Amniotic epithelial cell (primary cell): ENCODE data around the gene PEMT.

ENCODE experiments used
- DNase-seq: peaks from one replicate; pipeline ENCODE4 v3.0.0-alpha.2; 2010; ENCODE audit warnings: low read depth

PEMT gene

DNA sequence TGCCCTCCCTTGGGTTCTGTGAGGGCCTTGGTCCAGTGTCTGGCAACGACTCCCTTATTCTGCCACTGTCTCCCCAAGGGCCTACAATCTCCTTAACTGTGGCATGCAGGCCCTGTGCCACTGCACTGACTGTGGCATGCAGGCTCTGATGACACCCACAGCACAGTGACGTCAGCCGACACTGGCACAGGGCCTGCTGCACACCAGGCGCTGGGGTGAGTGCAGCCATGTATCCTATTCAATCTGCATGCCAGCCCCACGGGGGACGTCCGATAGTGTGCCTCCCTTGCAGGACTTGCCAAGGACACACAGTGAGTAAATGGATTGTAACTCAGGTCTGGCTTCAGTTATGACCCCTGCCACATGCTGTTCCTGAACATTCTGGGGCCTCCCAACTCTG lies 55.6 kb downstream of the PEMT start:
- DNase-seq, result no peak

DNA sequence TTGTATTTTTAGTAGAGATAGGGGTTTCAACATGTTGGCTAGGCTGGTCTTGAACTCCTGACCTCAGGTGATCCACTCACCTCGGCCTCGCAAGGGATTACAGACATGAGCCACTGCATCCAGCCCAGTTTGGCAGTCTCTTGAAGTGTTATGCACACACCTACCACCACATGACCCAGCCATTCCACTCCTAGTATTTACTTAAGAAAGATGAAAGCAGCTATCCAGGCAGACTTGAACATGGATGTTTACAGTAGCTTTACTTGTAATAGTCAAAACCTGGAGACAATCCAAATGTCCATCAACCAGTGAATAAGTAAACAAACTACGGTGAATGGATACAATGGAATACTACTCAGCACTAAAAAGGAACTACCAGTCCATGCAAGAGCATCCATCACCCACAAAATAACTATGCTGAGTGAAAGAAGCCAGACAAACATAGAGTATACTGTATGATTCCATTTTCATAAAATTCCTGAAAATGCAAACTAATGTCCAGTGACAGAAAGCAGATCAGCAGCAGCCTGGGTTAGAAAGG lies 57.5 kb downstream of the PEMT start:
- no peak for DNase-seq

DNA sequence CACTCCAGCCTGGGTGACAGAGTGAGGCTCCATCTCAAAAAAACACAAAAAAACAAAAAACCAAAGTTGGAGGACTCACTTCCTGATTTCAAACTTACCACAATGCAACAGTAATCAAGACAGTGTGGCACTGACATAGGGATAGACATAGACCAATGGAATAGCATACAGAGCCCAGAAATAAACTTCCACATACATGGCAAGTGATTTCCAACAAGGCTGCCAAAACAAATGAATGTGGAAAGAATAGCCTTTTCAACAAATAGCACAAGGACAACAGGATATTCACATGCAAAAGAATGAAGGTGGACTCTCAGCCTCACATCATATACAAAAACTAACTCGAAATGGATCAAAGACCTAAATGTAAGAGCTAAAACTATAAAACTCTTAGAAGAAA lies 58.5 kb downstream of the PEMT start:
- DNase-seq, result no peak

DNA sequence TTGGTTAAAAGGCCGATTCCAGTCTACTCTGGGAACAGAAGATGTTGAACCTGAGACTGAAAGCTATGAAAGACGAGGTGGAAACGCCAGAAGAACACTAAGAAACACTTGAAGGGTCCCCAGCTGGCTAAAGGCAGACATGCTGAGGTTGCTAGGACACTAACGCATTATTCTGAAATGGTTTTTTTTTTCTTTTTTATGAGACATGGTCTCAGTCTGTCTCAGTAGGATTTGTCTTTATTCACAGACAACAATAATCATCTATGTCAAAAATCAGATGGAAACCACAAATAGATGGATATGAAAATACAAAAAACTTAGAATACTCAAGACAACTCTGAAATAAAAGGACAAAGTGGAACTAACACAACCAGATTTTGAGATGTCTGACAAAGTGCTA lies 60.4 kb downstream of the PEMT start:
- no peak for DNase-seq

DNA sequence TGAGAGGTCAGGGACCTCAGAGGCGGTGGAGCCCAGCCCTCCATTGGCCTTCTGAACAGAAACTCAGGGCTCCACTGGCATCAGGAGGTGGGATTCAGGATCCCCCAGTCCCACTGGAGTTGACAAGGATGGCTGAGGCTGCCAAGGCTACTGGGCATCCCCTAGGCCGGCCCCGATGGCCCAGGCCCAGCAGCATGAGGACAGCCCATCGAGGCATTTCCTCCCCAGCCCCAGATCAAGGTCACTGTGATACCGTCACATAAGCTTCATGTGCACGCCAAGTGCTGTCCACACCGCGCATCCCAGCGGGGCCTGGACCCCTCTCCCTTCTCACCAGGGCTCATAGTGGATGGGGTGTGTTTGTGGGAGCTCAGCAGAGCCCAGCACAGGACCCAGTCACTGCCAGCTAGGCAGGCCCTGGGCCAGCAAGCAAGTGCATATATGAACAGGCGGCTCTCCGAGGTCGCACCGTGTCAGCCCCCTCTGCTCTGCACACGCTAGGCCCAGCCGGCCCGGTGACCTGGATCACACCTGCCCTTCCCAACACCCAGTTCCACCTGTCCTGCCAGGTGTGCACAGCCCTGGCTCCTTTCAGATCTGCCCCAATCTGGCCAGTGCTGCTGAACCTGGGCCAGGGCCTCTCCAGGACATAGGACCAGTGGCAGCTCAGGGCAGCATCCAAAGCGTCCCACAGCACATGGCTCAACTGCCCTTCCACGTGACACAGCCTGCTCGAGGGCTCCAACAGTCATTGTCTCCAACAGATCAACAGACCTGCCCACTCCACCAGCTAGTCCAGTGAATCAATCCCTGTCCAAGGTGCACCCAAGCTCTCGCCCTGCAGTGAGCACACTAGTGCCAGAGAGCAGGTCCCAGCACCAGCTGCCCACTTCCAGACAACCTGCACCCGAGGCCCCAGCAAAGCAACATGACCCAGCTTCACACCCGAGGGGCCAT lies 62.5 kb downstream of the PEMT start:
- DNase-seq, result no peak

DNA sequence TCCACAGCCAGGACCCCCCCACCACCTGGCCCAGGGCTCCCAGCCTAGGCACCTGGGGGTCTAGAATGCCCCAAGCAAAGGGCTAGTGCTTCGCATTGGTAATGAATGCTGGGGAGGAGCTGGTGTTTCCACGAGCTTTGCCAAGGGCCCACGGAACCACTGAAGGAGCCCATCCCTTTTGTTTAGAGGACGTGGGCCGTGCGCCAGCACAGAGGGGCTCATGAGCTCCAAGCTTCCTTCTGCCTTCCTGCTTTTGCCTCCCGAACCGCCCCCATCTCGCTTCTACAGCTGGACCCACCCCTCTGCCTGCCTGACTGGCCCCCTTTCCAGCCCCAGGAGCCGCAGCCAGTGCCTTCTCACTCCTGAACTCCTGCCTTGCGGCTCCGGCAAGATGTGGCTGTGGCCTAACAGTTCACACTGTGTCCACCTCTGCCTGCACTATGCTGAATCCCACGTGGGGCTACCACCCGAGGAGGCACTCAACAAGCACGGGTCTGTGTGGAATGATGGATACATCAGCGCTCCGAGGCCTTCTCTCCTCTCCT lies 63.5 kb downstream of the PEMT start:
- DNase-seq, result no peak

DNA sequence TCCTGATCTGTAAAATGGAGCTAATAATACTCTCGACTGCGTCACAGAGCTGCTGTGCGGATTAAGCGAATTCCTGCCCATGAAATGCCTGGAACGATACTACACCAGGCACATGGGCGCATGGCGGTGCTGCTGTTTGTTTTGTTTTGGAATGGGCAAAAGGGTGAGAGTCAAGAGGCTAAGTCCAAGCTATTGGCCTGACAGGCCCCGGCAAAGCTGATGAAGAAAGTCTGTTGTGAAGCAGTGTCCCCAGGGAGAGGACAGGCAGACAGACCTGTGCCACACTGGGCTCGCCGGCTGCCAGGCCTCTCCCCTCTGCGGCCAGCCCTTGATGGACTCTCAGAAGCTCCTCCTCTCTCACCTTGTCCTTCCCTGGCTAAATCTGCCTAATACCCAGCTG lies 64.0 kb downstream of the PEMT start:
- no peak for DNase-seq

DNA sequence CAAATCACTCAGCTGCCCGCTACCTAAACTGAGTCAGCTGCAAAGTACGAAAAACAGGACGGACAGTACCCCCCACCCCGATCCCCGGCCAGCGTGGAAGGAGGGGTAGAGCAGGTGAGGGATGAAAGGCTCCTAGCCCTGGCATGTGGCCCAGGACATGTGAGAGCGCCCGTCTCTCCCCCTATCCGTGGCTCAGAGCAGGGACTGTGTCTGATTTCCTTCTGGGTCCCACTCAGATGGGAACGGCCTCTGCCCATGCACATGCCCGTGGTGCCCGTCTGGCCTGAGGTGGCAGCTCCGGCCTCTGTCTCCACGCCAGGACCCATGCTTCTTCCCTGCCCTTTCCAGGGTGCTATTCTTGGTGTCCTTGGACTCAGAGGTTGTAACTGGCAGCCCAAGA lies 65.1 kb downstream of the PEMT start:
- DNase-seq, result no peak

DNA sequence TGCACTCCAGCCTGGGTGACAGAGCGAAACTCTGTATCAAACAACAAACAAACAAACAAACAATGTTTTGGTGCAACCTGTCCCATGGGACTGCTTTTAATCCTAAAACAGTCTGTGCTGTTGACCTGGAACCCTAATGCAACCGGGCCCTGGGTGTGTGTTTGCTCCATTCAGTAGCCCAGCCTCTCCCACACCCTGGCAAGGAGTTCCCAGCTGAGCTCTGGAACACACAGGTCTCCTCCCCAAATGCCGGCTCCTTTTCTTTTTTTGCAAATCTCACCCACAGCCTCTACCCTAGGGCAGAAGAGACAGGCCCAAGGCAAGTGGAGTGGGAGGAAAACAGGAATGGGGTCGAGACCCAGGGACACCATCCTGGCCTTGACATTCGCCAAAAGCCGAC lies 65.6 kb downstream of the PEMT start:
- no peak for DNase-seq

DNA sequence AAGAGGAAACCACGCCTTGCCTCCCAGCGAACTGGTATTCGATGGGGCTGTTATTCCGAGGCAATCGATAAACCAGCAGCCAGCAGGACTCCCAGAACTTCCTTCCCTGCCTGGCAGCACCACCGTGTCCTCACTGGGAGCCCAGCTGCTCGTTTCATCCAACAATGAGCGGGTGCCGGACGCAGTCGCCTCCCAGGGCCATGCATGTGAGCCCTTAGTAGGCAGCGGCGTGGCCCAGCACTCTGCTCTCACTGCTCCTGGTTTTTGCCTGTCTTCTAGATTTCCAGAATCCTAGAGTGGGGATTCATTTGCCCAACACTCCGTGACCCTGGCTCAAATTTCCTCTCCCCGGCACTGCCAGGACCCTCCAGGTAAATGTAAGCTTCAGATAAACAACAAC lies 66.2 kb downstream of the PEMT start:
- DNase-seq, result no peak

DNA sequence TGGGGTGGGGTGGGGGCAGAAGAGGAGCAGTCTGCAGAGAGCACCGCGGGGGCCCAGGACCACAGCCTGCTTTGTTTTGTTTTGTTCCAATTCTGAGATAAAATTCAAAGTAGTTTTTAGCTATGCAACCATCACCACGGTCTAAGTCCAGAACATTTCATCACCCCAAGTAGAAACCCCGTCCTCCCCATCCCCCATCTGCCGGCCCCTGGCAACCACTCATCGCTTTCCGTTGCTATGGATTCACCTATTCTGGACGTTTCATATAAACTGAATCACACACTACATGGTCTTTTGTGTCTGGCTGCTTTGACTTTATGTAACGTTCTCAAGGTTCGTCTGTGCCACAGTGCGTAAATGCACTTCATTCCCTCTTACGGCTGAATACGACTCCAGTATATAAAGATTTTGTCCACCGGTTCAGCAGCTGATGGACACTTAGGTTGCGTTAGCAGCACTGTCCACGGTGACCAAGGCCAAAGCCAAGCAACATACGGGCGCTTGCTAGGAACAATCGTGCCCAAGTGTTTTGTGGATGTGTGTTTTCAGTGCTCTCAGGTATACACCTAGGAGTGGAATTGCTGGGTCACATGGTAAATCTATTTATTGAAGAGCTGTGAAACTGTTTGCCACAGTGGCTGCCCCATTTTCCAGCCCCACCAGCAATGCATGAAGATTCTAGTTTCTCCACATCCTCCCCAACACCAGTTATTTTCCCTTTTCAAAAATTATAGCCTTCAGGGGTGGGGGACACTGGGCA lies 67.6 kb downstream of the PEMT start:
- DNase-seq, result no peak

DNA sequence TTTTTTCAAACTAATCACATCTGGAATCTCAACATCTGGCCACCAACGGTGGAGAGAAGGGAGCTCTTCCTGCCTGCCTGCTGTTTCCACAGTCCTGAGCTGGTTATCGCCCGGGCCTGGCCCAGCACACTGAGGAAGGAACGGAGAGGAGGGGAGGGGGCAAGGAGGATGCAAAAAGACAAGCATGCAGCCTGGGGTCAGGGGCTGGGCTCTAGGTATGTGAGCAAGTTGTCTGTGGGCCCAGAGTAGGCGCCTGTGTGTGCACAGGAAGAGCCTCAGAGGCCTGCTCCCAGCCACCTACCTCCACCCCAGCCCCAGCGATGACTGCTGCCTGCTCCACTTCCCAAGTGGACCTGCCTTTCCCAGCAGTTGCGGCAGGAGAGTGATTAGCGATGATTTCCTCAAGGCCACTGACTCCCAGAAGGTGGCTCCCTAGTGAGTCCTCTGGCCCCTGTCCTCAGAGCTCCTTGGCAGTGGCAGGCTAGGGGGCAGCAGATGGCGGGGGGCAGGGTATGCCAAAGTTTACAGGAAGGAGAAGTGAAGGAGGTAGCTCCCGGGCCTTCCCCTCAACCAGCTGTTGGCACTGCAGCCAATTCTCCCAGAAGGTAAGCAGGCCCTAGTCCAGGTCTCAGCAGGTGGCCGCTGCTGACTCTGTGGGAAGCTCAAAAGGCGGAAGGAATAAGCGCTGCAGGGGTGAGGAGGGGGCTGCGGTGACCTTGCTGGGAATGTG lies 68.3 kb downstream of the PEMT start:
- DNase-seq, result no peak

DNA sequence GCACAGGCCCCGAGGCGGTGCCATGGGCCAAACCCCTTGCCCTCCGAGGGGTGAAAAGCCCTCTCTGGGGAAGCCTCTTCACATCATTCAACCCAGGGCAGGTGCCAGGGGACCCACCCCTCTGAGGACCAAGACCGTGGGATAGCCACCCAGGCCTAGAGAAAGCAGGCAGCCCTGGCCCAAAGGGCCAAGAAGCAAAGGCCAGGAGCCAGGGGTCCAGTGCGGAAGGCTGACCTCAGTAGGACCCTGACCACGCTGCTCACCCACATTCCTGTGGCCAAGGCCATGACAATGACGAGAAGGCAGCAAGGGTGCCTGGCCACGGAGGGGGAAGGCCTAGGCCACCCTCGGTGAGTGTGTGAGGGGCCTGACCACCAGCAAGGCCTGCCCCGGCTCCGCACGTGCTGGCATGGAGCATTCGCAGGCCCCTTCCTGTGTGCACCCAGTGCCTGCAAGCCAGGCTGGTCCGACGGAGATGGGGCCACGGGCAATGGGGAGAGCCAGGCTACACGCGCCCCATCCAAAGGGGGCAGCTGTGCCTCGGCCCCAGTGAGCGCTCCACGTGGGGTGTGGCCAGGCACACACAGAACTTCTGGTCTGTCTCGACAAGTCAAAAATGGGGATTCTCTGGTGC lies 70.8 kb downstream of the PEMT start:
- DNase-seq, result no peak

DNA sequence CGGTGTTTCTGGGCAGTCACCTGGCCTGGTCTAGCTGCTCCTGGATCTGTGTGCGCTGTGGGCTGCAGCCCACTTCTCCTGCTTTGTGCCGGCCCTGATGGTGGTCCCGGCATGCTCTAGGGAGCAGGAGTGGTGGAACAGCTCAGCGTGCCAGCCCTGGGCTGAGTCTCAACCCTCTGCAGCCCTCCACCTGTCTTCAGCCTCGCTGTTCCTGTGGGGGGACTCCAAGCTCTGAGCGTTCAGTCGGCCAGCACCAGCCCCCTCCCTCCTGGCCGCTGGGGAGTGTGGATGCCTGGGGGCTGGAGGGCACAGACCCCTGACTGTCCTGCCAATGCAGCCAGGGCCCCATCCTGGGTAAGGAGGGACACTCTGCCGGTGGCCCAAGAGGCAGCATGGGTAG lies 71.6 kb downstream of the PEMT start:
- DNase-seq, result no peak

DNA sequence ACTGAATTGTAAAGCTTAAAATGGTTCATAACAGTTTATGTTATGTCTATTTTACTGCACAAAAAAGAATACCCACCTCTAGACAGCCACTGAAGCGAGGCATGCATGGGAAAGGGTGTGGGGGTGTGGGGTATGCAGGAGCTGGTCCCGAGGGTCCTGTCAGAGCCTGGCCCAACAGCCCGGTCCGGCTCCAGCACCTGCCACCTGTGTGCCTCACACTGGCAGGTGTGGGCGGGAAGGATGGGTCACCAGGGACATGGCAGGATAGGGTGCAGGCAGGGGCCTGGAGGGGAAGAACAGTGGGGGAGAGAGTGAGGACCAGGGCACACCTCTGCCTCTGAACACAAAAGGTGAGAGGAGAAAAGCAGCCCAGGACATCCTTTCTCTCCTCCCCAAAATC lies 72.6 kb downstream of the PEMT start:
- DNase-seq, result no peak

DNA sequence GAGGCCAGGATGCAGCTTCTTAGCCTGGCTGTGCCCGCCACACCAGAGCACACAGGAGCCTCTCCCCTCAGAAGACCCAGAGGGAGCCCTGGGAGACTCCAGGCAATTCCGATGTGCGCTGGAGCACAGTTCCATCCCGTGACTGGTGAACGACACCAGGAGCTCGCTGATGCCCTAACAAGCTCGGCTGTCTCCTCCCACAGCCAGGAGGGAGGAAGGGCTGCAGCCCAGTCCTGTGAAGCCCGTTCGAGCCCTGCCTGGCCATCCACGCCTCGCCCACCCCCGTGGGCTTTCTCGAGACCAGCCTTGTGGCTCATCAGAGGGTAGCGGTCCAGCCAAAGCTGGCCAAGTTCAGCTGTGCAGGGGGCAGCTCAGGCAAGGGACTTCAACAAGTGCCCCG lies 73.5 kb downstream of the PEMT start:
- no peak for DNase-seq

DNA sequence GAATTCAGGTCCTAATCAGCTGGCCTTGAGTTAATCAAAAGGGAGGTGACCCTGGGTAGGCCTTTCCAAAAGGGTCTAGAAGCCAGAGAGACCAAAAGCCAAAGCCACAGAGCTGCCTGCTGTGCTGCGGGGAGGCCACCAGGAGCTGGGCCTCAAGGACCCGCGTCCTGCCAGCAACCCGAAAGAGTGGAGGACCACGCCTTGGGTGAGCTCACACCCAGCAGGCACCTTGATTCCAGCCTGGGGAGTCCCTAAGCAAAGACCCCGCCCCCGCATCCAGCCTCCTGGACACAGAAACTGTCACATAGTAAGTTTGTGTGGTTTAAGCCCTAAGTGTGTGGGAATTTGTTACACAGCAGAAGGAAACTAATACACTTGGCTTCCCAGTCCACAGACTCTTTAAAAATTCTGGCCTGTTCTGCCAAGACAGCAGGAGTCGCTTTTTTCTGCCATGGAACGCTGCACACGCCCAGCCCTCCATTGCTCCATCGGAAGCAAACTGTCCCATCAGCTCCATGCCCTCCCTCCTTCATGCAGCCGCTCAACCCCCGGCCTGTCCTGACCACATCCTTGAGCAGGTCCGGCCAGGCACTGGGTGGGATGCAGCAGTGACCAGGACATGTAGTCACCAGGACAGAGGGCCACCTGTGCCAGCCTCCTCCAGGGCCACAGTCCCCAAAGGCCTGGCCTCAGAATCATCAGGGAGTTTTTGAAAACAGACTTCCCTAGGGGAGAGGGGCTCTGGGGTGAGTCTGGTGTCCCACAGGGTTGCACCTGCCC lies 74.4 kb downstream of the PEMT start:
- no peak for DNase-seq

DNA sequence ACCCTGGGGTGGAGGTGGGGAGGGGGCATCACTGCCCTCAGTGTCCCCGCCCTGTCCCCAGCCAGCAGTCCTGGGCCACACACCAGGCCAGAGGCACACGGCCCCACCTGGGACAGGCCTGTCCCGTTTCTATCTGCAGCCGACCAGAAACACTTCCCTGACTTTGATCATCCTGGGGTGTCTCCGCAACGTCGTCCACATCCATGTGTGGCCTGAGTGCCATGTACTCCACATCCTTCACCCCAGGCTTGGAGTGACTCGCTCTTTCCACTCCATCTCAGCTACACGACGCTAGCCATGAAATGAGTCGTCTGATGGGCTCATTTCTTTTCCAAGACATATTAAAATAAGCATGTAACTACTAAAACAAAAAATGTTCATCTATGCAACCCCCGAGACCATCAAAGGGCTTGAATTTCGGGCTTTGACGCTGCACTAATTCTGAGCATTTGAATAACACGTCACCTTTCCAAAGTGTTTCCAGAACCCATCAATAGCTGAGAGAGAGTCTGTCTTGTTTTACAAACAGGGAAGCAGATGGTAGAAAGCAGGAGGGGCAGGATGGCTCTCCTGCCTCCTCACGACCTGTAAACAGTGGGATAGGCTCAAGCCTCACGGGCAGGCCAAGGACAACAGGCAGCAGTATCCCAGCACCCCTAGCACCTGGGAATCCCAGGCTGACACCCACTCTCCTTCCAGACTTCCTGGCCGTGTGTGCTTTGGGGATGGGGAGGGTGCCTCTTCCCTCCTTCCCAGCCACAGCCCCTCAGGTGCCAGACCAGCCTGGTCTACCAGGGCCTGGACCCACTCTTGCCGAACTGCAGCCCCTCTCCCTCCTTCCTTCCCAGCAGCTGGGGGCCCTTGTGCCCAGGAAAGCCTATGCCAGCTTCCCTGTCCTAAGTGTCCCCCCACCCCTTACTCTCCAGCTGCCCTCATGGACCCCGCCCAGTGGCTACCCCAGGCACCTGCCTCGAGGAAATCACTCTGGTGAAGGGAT lies 75.3 kb downstream of the PEMT start:
- peak; percentile 66 for DNase-seq
